ENCODE results near the gene IL17RE. TPM values are rescaled to one million over a fixed set of nuclear protein-coding genes. Genes with fewer than 3 reads are reported as not detected.
"Not testable (repeated sequence)": the region's sequence is repeated elsewhere in the genome, so short reads cannot be mapped to it uniquely, and the experiment has no call there.

IL17RE gene, protein sequence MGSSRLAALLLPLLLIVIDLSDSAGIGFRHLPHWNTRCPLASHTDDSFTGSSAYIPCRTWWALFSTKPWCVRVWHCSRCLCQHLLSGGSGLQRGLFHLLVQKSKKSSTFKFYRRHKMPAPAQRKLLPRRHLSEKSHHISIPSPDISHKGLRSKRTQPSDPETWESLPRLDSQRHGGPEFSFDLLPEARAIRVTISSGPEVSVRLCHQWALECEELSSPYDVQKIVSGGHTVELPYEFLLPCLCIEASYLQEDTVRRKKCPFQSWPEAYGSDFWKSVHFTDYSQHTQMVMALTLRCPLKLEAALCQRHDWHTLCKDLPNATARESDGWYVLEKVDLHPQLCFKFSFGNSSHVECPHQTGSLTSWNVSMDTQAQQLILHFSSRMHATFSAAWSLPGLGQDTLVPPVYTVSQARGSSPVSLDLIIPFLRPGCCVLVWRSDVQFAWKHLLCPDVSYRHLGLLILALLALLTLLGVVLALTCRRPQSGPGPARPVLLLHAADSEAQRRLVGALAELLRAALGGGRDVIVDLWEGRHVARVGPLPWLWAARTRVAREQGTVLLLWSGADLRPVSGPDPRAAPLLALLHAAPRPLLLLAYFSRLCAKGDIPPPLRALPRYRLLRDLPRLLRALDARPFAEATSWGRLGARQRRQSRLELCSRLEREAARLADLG
- total RNA-seq (2014; rRNA removed; shearing (Covaris generic); ENCODE audit: low replicate concordance): 0.30 TPM in 1 of 2 replicates, not detected in the other

DNA sequence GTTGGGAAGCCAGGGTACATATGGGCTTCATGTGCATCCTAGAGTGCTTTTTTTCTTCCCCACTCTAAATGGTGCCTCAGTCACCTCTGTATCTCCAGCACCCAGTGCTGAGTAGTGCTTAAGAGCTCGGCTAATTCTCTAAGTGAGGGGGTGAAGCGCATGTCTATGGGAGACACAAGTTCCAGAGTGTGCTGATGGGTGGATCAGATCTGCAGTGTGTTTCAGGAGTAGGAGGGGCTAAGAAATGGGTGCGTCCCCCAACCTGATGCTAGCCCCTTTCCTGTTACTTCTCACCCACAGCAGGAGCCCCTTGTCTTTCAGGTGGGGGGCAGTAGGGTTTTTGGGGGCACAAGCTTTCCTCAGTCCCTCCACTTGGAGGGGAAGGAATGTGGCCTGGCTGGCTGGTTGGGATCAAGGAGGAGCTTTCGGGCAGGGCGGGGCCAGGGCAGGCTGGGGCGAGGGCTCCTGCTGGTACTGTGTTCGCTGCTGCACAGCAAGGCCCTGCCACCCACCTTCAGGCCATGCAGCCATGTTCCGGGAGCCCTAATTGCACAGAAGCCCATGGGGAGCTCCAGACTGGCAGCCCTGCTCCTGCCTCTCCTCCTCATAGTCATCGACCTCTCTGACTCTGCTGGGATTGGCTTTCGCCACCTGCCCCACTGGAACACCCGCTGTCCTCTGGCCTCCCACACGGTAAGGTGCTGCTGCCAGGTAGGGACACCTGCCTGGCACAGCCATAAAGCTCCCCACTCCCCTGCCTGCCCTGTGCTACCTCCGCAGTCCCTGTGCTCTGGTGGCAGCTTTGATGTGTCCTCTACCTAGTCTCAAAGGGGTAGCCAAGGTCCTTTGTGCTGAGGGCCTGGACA is at the start of gene IL17RE:
Gene IL17RE, plus strand, starts transcription at position 477 of the 866 bp plus-strand sequence. Its CDS starts 85 bp downstream, at position 562.
- no peak for DNase-seq
- H3K36me3 ChIP-seq: no peaks in the 10 kb centered on the region
- no peaks in the 10 kb centered on the region for H3K27me3 ChIP-seq
- no peak within 1 kb of the TSS for H3K4me3 ChIP-seq
- H3K9me3 ChIP-seq: no peaks in the 10 kb centered on the region

DNA sequence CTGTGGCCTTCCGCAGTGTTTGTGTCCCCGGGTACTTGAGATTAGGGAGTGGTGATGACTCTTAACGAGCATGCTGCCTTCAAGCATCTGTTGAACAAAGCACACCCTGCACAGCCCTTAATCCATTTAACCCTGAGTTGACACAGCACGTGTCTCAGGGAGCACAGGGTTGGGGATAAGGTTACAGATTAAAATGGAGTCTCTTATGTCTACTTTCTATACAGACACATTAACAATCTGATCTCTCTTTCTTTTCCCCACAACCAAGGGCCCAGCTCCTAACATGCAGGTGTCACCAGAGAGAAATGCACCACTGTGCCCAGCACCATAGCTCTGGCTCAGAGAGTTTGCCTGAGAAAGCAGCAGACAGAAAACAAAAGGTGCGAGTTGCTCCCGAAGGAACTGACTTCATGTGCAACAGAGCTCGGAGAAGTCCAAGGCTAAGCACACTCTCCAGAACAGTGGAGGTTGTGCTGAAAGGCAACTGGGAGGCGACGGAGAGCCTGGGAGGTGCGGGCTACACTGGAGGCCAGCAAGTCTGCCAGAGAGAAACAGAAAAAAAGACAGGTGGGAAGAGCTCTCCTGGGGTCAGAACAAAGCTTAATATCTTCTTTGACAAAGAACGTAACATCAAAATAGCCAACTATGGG is 48.2 kb upstream of the IL17RE start:
- not testable (repeated sequence) for DNase-seq, H3K27me3 ChIP-seq, H3K36me3 ChIP-seq, H3K4me3 ChIP-seq, H3K9me3 ChIP-seq

DNA sequence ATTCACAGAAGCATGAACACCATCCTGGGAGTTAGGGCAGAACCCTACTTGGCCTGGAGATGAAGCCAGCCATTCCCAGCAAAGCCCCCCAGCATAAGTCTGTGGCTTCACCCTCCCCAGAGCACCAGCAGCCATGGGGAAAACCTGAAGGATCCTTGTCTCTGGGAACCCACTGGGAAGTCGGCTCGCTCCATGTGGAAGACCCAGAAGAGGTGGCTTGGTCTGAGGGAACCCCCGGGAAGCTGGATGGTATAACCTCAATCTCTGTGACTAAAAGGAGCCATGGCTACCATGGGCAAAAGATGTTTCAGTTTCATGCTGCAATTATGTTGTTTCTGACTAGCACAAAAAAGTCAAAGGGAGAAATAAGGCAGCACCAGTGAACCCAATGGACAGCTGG is 47.1 kb upstream of the IL17RE start:
- no peaks in the 10 kb centered on the region for H3K27me3 ChIP-seq
- DNase-seq: no peak
- no peaks in the 10 kb centered on the region for H3K9me3 ChIP-seq
- H3K36me3 ChIP-seq: no peaks in the 10 kb centered on the region
- H3K4me3 ChIP-seq: no peak overlapping the region

DNA sequence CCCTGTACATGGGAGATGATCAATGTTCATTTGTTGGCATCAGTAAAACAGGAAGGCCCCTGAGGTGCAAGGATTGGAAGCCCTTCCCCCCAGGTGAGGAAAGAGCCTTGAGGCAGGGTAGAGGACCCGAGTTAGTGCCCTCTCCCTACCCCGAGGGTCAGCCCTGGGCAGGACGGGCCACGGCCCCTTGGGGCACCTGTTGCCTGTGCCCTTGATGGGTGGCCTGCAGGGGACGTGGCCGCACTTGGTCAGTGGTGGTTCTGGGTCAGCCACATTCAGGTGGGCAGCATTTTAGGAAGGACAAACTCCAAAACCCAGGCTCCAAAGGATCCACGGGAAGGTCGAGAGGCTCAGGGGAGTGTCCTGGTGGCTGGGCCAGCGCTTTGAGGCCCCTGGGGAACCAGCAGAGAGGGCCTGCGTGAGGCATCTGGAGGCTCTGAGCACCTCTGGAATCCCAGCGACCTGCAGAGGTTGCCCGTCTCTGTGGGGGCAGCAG is 43.1 kb upstream of the IL17RE start:
- H3K27me3 ChIP-seq: no peaks in the 10 kb centered on the region
- H3K4me3 ChIP-seq: no peak overlapping the region
- DNase-seq: no peak

DNA sequence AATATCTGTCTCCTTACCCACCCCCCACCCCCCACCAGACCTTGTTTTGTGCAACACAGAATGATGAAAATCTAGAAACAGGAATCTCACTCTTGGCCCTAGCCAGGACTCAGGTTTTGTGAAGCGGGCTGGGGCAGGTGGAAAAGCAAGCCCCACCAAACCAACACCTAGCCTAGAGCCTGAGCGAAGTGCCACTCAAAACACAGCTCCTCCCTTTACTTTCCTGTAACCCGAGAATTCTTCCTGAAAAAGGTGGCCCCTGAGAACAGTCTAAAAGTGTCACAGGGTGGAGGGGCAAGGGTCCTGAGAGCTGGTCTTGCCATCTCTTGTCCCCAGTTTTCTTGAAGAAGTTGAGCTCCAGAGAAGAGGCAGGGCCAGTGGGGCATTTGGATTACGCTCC is 41.4 kb upstream of the IL17RE start:
- Histone ChIP-seq H3K27me3 (no peaks in the 10 kb centered on the region), H3K36me3 (no peaks in the 10 kb centered on the region), H3K4me3 (no peak overlapping the region), H3K9me3 (no peaks in the 10 kb centered on the region)
- DNase-seq: no peak

More for the DNA sequence above, 43.1 kb upstream of the IL17RE start:
- no peaks in the 10 kb centered on the region for H3K36me3 ChIP-seq
- no peaks in the 10 kb centered on the region for H3K9me3 ChIP-seq

DNA sequence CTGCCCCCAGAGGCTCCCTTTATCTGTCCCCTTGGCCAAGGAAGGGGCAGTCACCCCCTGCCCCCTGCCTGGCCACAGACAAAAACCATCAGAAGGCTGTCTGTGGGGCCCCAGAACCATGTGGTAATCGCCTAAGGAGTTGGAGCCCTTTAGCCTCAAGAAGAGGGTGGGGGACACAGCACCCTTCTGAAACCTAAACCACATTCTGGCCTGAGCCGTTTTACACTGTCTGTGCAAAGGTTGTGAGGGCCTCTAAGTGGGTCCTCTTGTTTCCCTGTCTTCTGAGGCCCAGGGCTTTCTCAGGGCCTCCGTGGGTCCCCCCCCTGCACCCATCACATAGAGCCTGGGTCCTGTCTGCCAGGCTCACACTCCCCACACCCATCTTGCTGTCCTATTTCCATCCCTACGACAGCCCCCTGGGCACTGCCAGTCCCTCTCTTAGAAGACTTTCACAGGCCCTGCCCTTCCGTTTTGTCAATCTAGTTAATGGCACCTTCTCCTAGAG is 41.0 kb upstream of the IL17RE start:
- no peaks in the 10 kb centered on the region for H3K9me3 ChIP-seq
- H3K36me3 ChIP-seq: no peaks in the 10 kb centered on the region
- no peak for DNase-seq
- no peaks in the 10 kb centered on the region for H3K27me3 ChIP-seq
- H3K4me3 ChIP-seq: no peak overlapping the region

DNA sequence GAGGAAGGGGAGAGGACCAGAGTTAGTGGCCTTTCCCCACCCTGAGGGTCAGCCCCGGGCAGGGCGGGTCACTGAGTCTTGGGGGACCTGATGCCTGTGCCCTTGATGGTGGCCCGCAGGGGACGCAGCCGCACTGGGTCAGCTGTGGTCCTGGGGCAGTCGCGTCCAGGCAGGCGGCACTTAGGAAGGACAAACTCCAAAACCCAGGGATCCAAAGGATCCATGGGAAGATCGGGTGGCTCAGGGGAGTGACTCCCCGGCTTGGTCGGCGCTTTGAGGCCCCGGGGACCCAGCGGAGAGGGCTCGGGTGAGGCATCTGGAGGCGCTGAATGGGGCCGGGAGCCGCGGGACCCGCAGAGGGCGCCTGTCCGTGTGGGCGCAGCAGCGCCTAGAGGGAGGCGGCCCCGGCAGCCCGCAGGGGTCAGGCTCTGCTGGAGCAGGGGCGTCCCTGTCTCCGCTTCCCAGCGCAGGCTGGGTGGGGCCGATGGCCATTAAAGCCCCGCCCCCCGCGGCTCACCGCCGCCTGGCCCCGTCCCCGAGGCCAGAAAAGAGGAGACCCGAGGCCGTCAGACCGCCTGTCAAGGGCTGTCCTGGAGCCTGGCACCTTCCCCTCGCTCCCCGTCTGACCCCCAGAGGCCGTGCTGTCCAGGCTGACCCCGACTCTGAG is 40.1 kb upstream of the IL17RE start:
- Histone ChIP-seq H3K36me3 (no peaks in the 10 kb centered on the region), H3K27me3 (no peaks in the 10 kb centered on the region), H3K4me3 (no peak overlapping the region), H3K9me3 (no peaks in the 10 kb centered on the region)
- DNase-seq: no peak

DNA sequence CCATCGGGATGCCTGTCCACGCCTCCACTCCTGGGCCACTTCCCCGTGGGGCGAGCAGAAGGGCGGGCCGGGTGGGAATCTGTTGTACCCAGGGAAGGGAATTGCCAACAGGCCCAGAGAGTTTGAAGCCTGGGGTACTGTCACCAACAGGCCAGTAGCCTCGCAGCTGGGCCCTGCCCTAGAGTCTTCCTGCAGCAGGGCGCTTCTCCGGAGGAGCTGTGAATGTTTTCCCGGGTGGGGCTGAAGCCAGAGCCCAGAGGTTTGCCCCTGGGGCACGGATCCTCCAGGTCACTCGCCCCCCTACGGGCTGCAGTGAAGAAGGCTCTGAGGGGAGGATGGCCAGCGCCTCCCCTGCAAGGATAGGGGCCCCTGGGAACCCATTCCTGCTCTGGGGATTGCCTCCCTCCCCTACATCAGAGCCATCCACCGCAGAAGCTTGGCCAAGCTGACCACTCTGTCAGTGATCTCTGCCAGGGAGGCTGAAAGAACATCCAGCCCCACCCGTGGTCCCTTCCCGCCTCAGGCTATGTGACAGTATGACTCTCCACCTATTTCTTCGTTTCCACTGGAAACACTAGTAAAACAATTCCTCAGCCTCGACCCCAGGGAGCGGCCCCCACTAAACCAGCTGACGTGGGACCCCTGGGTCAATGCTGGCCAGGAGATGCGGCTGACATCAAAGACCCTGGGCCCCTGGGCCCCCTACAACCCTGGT is 39.4 kb upstream of the IL17RE start:
- Histone ChIP-seq H3K36me3 (no peaks in the 10 kb centered on the region), H3K27me3 (no peaks in the 10 kb centered on the region), H3K9me3 (no peaks in the 10 kb centered on the region), H3K4me3 (no peak overlapping the region)
- no peak for DNase-seq

DNA sequence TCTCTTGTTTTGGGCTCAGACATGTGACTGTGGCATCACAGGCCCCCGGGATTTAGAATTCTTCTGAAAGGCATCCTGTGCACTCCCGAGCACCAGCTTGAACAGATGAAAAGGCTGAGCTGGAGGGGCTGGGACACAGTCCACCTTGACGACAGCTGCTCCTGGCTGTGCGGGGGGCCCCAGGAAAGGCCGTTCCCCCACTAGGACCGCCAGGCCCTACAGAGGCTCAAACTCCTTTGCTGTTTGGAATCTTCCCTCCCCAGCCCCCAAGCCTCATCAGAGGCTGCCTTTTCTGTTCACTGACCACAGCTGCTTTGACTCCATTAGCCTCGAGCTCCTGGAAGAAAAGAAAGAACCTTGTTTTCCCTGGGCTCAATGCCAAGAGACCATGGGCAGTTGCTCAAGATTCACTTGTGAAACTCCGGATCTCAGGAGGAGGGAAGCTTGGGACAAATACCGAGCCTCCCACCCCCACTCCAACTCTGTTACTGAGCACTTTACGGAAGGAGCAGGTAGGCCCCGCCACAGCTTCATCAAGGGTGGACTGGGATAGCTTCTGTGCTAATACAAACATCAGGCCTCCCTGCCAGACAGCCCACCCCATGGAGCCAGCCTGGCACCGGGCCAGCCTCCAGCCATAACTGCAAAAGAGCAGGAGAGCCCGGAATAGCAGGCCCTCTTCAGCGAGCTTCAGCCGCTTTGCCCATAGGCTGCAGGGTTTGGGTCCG is 38.3 kb upstream of the IL17RE start:
- Histone ChIP-seq H3K9me3 (no peaks in the 10 kb centered on the region), H3K4me3 (no peak overlapping the region), H3K36me3 (no peaks in the 10 kb centered on the region), H3K27me3 (no peaks in the 10 kb centered on the region)
- no peak for DNase-seq

DNA sequence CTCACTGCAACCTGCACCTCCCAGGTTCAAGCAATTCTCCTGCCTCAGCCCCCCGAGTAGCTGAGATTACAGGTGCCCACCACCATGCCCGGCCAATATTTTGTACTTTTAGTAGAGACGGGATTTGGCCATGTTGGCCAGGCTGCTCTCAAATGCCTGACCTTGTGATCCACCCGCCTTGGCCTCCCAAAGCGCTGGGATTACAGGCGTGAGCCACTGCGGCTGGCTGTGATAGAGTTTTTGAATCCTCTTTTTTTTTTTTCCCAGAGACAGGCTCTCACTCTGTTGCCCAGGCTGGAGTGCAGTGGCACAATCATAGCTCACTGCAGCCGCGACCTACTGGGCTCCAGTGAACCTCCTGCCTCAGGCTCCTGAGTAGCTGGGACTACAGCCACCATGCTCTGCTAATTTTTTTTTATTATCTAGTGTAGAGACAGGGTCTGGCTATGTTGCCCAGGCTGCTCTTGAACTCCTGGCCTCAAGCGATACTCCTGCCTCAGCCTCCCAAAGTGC is 37.5 kb upstream of the IL17RE start:
- not testable (repeated sequence) for H3K4me3 ChIP-seq

DNA sequence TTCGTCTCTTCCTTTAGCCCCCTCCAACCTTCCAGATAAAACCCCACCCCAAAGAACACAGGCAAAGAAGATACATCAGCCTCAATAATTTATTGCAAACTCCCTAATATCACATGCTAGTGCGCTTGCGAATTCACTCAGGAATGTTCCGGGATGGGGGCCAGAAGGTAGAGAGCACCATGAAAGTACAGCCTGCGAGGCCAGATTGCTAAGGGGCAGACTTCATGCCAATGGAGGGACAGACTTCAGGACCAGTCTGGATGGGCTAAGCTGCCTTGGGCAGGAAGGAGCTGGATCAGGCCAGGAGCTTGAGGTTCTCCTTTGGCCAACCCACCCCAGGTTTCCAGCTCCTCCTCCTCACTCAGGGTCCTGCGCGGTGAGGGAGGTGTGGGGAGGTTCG is 36.0 kb upstream of the IL17RE start:
- no peak for DNase-seq
- no peak overlapping the region for H3K4me3 ChIP-seq
- H3K27me3 ChIP-seq: no peaks in the 10 kb centered on the region
- H3K9me3 ChIP-seq: no peaks in the 10 kb centered on the region
- no peaks in the 10 kb centered on the region for H3K36me3 ChIP-seq

More for the DNA sequence above, 37.5 kb upstream of the IL17RE start:
- not testable (repeated sequence) for H3K27me3 ChIP-seq, H3K36me3 ChIP-seq, H3K9me3 ChIP-seq, DNase-seq

DNA sequence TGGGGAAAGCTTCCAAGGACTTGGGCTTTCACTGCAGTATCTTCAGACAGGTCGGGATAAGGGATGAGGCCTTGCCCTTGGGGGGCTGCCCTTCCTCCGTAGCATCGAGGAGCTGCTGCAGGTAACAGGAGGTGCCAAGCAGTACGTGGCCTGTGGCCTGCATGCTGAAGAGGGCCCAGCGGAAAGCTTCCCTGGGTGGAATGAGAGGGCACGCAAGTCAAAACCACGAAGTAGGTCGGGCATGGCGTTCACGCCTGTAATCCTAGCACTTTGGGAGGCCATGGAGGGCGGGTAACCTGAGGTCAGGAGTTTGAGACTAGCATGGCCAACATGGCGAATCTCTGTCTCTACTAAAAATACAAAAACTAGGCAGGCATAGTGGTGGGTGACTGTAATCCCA is 35.5 kb upstream of the IL17RE start:
- no peaks in the 10 kb centered on the region for H3K9me3 ChIP-seq
- H3K4me3 ChIP-seq: no peak overlapping the region
- no peaks in the 10 kb centered on the region for H3K27me3 ChIP-seq
- no peak for DNase-seq
- H3K36me3 ChIP-seq: no peaks in the 10 kb centered on the region

DNA sequence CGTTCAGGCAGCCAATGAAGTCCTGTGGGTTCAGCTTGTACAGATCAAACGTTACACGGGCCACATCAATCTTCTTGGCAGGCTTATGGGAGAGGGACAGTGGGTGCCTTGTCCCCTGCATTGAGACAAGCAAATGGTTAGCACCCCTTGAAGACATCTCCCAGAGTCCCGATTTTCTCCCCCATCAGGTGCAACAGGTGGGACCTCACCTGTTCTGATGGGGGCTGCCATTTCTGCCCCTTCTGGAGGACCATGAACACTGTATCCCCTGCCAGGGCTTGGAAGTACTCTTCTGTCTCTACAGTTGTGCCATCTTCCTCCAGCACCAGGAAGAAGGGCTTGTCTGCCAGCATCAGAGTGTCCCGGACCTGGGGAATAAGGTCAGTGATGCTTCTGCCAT is 32.7 kb upstream of the IL17RE start:
- no peak for DNase-seq
- no peak overlapping the region for H3K4me3 ChIP-seq
- H3K27me3 ChIP-seq: no peaks in the 10 kb centered on the region
- no peaks in the 10 kb centered on the region for H3K9me3 ChIP-seq
- H3K36me3 ChIP-seq: no peaks in the 10 kb centered on the region

DNA sequence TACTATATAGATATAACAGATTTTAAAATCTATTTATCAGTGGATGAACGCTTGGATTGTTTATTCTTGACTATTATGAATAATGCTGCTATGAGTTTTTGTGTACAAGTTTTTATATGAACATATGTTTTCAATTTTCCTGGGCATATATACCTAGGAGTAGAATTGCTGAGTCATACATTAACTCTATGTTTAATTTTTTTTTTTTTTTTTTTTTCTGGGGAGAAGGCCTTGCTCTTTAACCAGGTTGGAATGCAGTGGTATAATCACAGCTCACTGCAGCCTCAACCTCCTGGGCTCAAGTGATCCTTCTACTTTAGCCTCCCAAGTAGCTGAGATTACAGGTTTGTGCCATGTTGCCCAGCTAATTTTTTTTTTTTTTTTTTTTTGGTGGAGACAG is 31.7 kb upstream of the IL17RE start:
- Histone ChIP-seq H3K36me3 (no peaks in the 10 kb centered on the region), H3K4me3 (no peak overlapping the region), H3K27me3 (no peaks in the 10 kb centered on the region), H3K9me3 (no peaks in the 10 kb centered on the region)
- peak; percentile 33 for DNase-seq

DNA sequence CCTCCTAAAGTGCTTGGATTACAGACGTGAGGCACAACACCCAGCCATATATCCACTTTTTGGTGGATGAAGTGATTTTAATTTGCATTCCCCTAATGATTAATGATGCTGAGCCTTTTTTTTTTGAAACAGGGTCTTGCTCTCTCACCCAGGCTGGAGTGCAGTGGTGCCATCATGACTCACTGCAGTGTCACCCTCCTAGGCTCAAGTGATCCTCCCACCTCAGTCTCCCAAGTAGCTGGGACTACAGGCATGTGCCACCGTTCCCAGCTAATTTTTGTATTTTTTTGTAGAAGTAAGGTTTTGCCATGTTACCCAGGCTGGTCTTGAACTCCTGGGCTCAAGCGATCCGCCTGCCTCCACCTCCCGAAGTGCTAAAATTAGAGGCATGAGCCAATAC is 30.6 kb upstream of the IL17RE start:
- H3K4me3 ChIP-seq, DNase-seq, H3K27me3 ChIP-seq, H3K9me3 ChIP-seq, H3K36me3 ChIP-seq: not testable (repeated sequence)
